HG03558 (cell line): ENCODE data around the gene SKAP1.
"Not testable (repeated sequence)": the region's sequence is repeated elsewhere in the genome, so short reads cannot be mapped to it uniquely, and the experiment has no call there.

Experiments used
- ATAC-seq: cut with Tn5 transposase; IDR thresholded peaks from one replicate; pipeline ENCODE4 v1.9.1; 2021; ENCODE audit warnings: moderate number of reproducible peaks; ENCODE audit not compliant: unreplicated experiment; ENCODE audit errors: extremely low read depth

SKAP1 gene

GRCh38 chr17:48451489-48451888 is 21.5 kb upstream of the SKAP1 start:
- no peak for ATAC-seq

DNA sequence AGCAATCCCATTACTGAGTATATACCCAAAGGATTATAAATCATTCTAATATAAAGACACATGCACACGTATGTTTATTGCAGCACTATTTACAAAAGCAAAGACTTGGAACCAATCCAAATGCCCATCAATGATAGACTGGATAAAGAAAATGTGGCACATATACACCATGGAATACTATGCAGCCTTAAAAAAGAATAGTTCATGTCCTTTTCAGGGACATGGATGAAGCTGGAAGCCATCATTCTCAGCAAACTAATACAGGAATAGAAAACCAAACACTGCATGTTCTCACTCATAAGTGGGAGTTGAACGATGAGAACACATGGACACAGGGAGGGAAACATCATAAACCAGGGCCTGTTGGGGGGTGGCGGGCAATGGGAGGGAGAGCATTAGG is 19.3 kb upstream of the SKAP1 start:
- ATAC-seq = not testable (repeated sequence)

GRCh38 chr17:48445248-48445620 is 15.2 kb upstream of the SKAP1 start:
- no peak for ATAC-seq

GRCh38 chr17:48444516-48445247 is 14.7 kb upstream of the SKAP1 start:
- ATAC-seq = no peak

DNA sequence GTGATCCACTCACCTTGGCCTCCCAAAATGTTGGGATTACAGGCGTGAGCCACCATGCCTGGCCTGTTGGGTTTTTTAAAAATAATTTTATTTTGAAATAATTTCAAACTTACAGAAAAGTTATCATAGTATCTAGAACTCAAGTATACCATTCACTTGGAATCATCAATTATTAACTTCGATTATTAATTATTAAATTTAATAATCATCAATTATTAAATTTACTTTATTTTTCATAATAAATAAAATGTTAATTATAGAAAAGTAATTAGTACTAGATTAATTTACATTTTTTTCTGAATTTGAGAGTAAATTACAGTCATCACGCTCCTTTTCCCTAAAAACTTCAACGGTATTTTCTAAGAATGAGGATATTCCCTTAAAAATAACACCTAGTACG is 13.7 kb upstream of the SKAP1 start:
- ATAC-seq = no peak

- no peak for ATAC-seq
Measured at GRCh38 chr17:48442819-48443218, 12.8 kb upstream of the SKAP1 start.

- ATAC-seq = no peak
Measured at GRCh38 chr17:48441862-48442261, 11.8 kb upstream of the SKAP1 start.

DNA sequence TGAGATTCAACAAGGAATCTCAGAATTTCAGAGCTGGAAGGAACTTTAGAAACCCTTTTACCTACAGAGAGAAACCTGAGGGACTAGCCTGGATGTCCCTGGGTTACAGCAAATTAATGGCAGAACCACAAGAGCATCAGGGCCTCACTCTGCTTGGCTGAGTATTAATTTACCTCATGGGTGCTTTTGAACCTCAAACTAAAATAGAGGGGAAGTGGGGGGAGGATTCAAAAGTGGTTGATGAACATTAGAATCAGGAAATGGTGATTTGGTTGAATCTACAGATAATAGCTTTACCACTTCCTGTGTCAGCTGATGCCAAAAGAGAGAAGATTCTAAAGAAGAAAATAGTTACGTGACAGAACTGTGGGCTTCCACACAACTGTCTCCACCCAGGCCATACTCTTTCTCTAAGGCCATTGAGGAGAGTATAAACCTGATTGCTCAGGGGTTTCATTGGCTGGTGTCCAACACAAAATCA is 11.3 kb upstream of the SKAP1 start:
- ATAC-seq = peak; percentile 58

- ATAC-seq = no peak
Measured at GRCh38 chr17:48440669-48441068, 10.7 kb upstream of the SKAP1 start.

DNA sequence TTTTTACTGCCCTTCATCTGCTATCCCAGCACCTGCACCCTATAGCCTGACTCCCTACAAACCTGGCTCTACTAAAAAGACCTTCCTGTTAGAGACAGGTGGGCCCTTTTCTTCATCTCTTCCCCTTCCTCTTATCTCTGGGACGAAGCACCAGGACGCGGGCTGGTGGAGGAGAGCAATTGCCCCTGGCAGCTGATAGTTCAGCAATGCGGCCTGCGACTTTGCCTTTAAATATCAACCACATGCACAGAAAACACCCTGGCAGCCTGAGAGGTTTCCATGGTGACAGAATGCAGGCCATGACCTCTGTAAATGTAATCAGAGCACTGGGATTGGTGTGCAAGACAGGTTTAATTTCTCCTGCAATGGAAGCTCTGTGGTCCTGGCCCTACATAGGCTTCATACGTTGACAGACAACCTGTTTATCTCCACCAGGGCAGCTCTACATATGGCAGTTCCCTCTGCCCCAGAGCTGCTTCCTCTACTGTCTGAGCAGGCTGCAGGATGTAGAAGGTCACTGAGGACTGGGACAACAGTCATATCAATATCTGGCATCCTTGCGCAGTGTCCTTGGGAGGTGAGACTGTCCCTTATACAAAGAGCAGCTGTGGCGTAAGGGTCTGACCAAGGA is 10.0 kb upstream of the SKAP1 start:
- ATAC-seq = no peak

DNA sequence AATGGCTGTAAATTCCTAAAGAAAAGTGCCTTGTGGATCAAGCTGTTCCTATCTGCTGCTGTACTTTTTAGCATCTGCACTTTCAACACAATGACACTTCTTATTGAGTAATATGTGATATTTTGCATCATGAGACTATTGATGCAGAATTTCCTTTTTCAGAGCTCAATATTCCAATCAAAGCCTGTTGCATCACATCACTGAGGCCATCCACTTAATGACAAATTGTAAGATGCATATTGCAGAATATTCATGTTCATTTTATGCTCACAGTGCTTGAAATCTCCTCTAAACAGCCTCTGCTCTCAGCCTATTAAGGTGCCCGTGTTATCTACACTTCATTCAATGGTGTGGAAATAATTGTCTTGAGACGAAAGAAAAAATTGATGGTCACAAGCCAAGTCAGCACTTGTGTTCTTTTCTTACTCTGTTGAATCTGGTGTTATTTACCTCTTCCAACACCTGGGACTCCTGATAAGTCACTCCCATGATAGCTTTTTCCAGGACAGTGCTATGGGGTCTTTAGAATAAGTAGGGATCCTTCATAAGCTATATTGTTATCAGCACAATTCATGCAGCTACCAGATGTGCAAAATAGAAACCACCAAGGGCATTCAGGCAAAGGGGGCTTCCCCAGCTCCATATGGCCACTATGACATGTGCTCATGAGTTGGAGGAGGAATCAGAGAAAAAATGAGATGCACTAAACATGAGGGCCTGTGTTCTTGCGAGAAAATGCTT is 9.3 kb upstream of the SKAP1 start:
- ATAC-seq = no peak

DNA sequence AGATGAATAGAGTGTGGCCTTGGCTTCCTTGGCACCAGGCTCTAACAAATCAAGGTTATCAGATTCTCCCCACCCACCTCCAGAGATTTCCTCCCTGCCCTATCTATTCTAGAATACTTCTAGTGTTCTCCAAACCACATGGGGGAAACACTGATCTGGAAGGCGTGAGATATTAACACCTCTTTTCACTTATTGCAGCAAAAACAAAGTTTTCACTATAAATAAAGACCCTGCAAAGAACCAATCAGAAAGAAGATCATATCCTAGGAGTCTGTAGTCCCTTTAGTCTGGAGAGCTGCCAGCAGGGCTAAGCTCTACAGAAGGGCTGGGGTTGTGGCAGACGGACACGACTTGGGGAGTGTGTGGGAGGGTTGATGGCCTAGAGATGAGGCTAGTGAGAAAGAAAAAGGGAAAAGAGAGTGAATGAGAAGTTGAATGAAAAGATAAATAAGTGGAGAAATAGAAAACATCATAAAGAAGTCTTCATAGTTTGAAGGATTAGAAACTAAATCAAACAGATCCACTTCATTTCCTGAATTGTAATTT is 8.6 kb upstream of the SKAP1 start:
- ATAC-seq = no peak

- ATAC-seq = no peak
Measured at GRCh38 chr17:48433896-48434295, 3.9 kb upstream of the SKAP1 start.

GRCh38 chr17:48432820-48433775 is 3.1 kb upstream of the SKAP1 start:
- no peak for ATAC-seq

DNA sequence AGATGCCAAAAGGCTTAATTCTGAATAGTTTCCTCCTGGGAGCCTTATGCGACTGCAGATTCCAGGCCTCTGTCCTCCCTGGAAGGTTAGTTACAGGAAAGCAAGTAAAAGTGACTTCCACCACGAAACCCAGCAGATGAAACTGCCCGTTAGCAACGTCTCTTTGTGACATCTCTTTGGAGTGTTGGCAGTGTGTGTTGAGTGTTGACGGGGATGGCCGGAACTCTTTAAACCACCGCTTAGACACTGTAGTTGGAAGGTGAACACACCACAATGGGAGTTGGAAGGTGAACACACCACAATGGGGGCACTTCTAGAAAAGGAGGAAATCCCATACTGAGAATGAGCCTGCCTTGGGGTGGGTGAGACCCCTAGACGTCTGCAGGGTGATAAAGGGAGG is 858 bp downstream of the SKAP1 start:
- no peak for ATAC-seq

DNA sequence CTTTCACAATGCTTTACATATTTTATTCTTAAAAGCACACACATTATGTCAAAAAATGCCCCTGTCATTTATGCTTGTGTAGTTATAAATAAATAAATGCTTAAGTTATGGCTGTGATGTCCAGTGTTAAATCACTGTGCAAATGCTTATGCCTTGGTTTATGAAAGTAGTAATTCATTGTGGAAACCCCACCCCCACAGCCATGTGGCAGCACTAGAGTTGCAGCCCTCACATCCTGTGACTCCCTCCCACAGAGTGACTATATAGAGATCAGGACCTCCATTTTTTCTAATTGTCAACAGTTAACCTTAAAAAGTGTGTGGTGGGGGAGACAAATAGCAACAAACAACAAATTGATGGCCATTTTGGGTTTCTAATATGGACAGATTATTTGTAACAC is 2.4 kb downstream of the SKAP1 start:
- no peak for ATAC-seq

DNA sequence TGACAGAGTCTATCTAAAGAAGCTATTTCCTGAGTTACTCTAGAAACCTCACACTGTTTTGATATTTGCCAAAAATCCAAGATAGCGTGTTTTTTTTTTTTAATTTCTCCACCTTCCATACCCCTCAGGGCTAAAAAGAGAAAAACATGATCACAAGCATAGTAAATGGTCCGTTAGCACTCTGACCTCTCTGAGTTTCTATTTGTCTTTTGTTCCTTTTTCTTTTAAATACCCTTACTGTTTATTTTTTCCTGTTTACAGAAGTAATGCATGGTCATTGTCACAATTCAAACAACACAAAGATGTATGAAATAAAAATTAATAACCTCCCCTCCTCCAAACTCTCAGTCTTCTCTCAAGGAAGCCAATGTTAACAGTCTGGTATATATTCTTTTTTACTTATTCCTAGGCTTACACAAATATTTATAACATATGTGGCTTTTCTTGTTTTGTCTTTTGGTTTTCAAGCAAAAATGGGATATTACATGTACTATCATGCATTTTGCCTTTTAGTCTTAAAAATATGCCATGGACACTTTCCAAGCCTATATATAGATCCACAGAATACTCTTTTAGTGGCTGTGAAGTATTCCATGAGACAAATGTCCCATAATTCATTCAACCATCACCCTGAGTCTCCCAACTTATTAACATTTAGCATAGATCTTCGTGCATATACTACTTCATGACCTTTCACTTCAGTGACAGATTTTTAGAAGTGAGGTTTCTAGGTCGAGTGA is 3.1 kb downstream of the SKAP1 start:
- no peak for ATAC-seq

DNA sequence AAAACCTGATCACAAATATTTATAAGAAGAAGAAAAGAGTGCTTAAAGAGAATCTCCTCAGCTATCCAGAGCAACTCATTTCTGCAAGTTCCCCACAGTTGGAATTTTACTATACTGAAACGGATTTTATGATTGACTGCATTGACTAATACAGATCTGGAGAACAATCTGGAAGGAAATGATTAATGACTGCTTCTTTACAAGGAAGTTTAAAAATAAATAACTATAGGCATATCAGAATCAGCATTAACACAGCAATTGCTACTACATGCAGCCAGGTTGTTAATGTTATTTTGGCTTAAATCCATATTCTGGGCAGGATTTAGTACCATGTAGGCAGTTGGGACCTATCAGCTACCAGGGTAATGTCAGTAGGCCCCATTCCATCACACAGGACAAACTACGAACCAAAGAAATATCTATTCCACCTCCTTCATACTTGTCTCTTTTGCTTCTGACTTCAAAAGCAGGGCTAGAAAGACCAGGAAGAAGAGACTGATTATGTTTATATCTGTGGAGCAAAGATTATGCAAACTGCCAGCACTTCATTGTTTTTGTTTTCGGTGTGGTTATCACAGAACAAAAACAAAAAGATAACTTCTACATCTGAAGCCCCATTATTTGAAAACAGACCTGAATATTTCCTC is 3.9 kb downstream of the SKAP1 start:
- no peak for ATAC-seq

GRCh38 chr17:48422060-48422459 is 8.0 kb downstream of the SKAP1 start:
- not testable (repeated sequence) for ATAC-seq
